K562 (cell line): ENCODE measurements around the gene BTNL8. TPM values are rescaled to one million over a fixed set of nuclear protein-coding genes. Genes with fewer than 3 reads are reported as not detected.

ENCODE experiments used
- ATAC-seq: fragments of 200-7000 bp; cut with Tn5 transposase; 3 replicates; pipeline ENCODE4 v1.9.1; 2020; ENCODE audit warnings: moderate library complexity
- BruUV-seq: library from RNA; stranded (reverse); fragments of 400-500 nt; replicated peaks from 2 replicates; lab custom pipeline; 2021; lab: Mats Ljungman, UMichigan
- CTCF ChIA-PET: fragments of 300-600 bp; formaldehyde crosslinking; extraction: SDS; loops from one replicate; lab custom pipeline; 2021; ENCODE audit warnings: low intra/inter-chr PET ratio; lab: Yijun Ruan, JAX
- POLR2A ChIA-PET: fragments of 300-600, 350-650 bp; sonication (Branson Sonifier 250); formaldehyde crosslinking; extraction: SDS; loops from one replicate; lab custom pipeline; 2021; ENCODE audit warnings: antibody characterized with exemption, inconsistent platforms; lab: Yijun Ruan, JAX
- DNase-seq, 4 experiments: peaks; one replicate each; pipeline versions ENCODE4 v3.0.0 to v3.0.0-alpha.2; 2011 to 2018; ENCODE audit warnings: low spot score in 3 of 4, mixed read lengths in 3 of 4; ENCODE audit errors: extremely low read depth in 1 of 4
- FAIRE-seq: peaks from 2 replicates; lab custom pipeline; 2011; peaks lifted over from hg19 to GRCh38; lab: Jason Lieb, UNC
- H2AFZ ChIP-seq: 2 replicates; pipeline ENCODE4 v1.6.0; 2011; ENCODE audit warnings: low read depth, low read length, control low read depth, inconsistent platforms
- H3K27ac ChIP-seq: fragments of 200-600 bp; 3 replicates; pipeline ENCODE4 v1.8.0; 2011; ENCODE audit warnings: low read depth, mild to moderate bottlenecking, control low read depth, inconsistent platforms, low read length, moderate library complexity, mixed read lengths; ENCODE audit errors: extremely low read depth
- H3K27me3 ChIP-seq, 2 experiments: fragments of 300-600 bp in 1 of 2; 2 replicates in 1 of 2; 3 replicates in 1 of 2; pipeline versions ENCODE4 v1.6.0 to v1.8.0; 2011; ENCODE audit warnings: inconsistent platforms in 2 of 2, low read length in 2 of 2, mild to moderate bottlenecking in 1 of 2, mixed read lengths in 1 of 2, moderate library complexity in 1 of 2; ENCODE audit not compliant: control insufficient read depth in 2 of 2, insufficient read depth in 2 of 2
- H3K36me3 ChIP-seq: fragments of 300-600 bp; 3 replicates; pipeline ENCODE4 v1.8.0; 2011; ENCODE audit warnings: mild to moderate bottlenecking, low read length, inconsistent platforms; ENCODE audit not compliant: control insufficient read depth, insufficient read depth
- H3K4me1 ChIP-seq, 2 experiments: fragments of 200-600 bp in 1 of 2; replicated peaks in 1 of 2; 2 replicates in 1 of 2; 3 replicates in 1 of 2; pipeline versions ENCODE4 v1.5.1 to v1.8.0; 2011; ENCODE audit warnings: inconsistent platforms in 2 of 2, low read length in 2 of 2, mild to moderate bottlenecking in 1 of 2, mixed read lengths in 1 of 2, moderate library complexity in 1 of 2; ENCODE audit not compliant: control insufficient read depth in 2 of 2, insufficient read depth in 2 of 2
- H3K4me2 ChIP-seq: 2 replicates; pipeline ENCODE4 v1.6.1; 2011; ENCODE audit warnings: low read length, control low read depth, inconsistent platforms, mixed read lengths; ENCODE audit not compliant: insufficient read depth
- H3K4me3 ChIP-seq: fragments of 200-600 bp; sonication (generic), shearing (Covaris generic); 2 replicates; pipeline ENCODE4 v1.5.1; 2016; ENCODE audit warnings: control low read depth, inconsistent platforms
- H3K79me2 ChIP-seq: fragments of 200-600 bp; 3 replicates; pipeline ENCODE4 v1.8.0; 2011; ENCODE audit warnings: low read length, inconsistent platforms; ENCODE audit not compliant: control insufficient read depth, insufficient read depth
- H3K9ac ChIP-seq, 2 experiments: 2 replicates each; pipeline versions ENCODE4 v1.6.0 to v1.6.1; 2011; ENCODE audit warnings: low read depth in 2 of 2, low read length in 2 of 2, control low read depth in 1 of 2, inconsistent platforms in 1 of 2, mild to moderate bottlenecking in 1 of 2, mixed read lengths in 1 of 2; ENCODE audit not compliant: insufficient read depth in 1 of 2
- H3K9me1 ChIP-seq: one replicate; pipeline ENCODE4 v1.6.0; 2011; ENCODE audit warnings: inconsistent platforms, mild to moderate bottlenecking, low read length, moderate library complexity; ENCODE audit not compliant: control insufficient read depth, insufficient read depth
- H3K9me3 ChIP-seq: replicated peaks from 2 replicates; pipeline ENCODE4 v1.5.1; 2011; ENCODE audit warnings: low read depth, low read length, inconsistent platforms; ENCODE audit not compliant: control insufficient read depth, insufficient read depth
- H4K20me1 ChIP-seq: replicated peaks from 2 replicates; pipeline ENCODE4 v1.6.1; 2011; ENCODE audit warnings: low read length, inconsistent platforms, mixed read lengths; ENCODE audit not compliant: control insufficient read depth, insufficient read depth
- ARID1B ChIP-seq: fragments of 450-650 bp; IDR thresholded peaks from 2 replicates; pipeline ENCODE4 v1.6.1; 2016; ENCODE audit warnings: antibody characterized with exemption, mild to moderate bottlenecking, inconsistent platforms
- CCAR2 ChIP-seq: fragments of 200-400 bp; formaldehyde crosslinking; IDR thresholded peaks from 2 replicates; pipeline ENCODE4 v1.6.1; 2017; ENCODE audit warnings: mild to moderate bottlenecking, low read depth, low read length
- FUS ChIP-seq: fragments of 200-400 bp; formaldehyde crosslinking; optimal IDR thresholded peaks from 2 replicates; pipeline ENCODE3; 2017; ENCODE audit warnings: low read depth, low read length
- GABPA ChIP-seq: fragments of 200-800 bp; sonication (Bioruptor generic); conservative IDR thresholded peaks from 2 replicates; pipeline ENCODE4 v1.6.1; 2016; ENCODE audit warnings: low read depth, missing genetic modification characterization, missing compliant biosample characterization
- IRF2 ChIP-seq: sonication (generic); formaldehyde crosslinking; IDR thresholded peaks from 2 replicates; pipeline ENCODE4 v1.8.1; 2022; ENCODE audit warnings: mild to moderate bottlenecking, missing genetic modification reagents
- KAT7 ChIP-seq: sonication (generic); formaldehyde crosslinking; IDR thresholded peaks from 2 replicates; pipeline ENCODE4 v1.8.0; 2022; ENCODE audit warnings: missing genetic modification reagents, mild to moderate bottlenecking, borderline replicate concordance
- NCOA4 ChIP-seq: fragments of 450-650 bp; IDR thresholded peaks from 2 replicates; pipeline ENCODE4 v1.6.1; 2018; ENCODE audit warnings: mild to moderate bottlenecking; ENCODE audit not compliant: partially characterized antibody
- POLR2AphosphoS2 ChIP-seq: IDR thresholded peaks from 2 replicates; pipeline ENCODE4 v1.6.1; 2012; ENCODE audit warnings: low read length, improper control_type of control experiment
- SMARCA4 ChIP-seq: fragments of 450-650 bp; IDR thresholded peaks from 2 replicates; pipeline ENCODE4 v1.6.1; 2016
- SMC3 ChIP-seq: conservative IDR thresholded peaks from 2 replicates; pipeline ENCODE4 v1.6.1; 2011; ENCODE audit warnings: low read depth, low read length, improper control_type of control experiment; ENCODE audit not compliant: insufficient read depth
- TRIM24 ChIP-seq, 2 experiments: fragments of 450-650 bp; IDR thresholded peaks; 2 replicates each; pipeline ENCODE4 v1.6.1; 2016
- ZNF561 ChIP-seq: fragments of 450-650 bp; formaldehyde crosslinking; conservative IDR thresholded peaks from 2 replicates; pipeline ENCODE4 v1.4.0; 2020; ENCODE audit warnings: mild to moderate bottlenecking, moderate library complexity
- in situ Hi-C: fragments of 300-500 bp; cut with MboI; formaldehyde crosslinking; loops from 4 replicates; pipeline ENCODE4 v1.15.0; 2018; ENCODE audit warnings: inconsistent platforms, mixed read lengths
- intact Hi-C: fragments of 100-400 bp; cut with micrococcal nuclease; formaldehyde crosslinking; loops from 2 replicates; pipeline ENCODE4 v1.14.2; 2022
- polyA plus RNA-seq, 8 experiments: library from polyadenylated mRNA; depleted of rRNA in 4 of 8; stranded (reverse) in 5 of 8; unstranded in 3 of 8; fragments of >200 nt; fragmentation: Nextera tagmentation in 2 of 8; fragmentation: Illumina TruSeq in 1 of 8; extraction: Ambion mirVana in 2 of 8; extraction: Trizol in 1 of 8; gene quantifications; 2 replicates each; pipeline versions ENCODE4 v1.2.1 to v1.2.3, GENCODE V29; 2011 to 2014; ENCODE audit warnings: inconsistent platforms in 1 of 8, missing spikeins in 1 of 8
- total RNA-seq, 7 experiments: library from RNA; depleted of rRNA in 6 of 7; stranded (reverse); fragments of >200 nt in 6 of 7; fragmentation: Illumina TruSeq in 2 of 7; extraction: Trizol in 2 of 7; gene quantifications; 2 replicates each; pipeline versions ENCODE4 v1.2.1 to v1.2.3, GENCODE V29; 2011 to 2021; ENCODE audit warnings: low replicate concordance in 1 of 7
- TF ChIP-seq, protein P1 (sequence below): fragments of 450-650 bp; formaldehyde crosslinking; IDR thresholded peaks from 2 replicates; pipeline ENCODE4 v1.4.0; 2022; ENCODE audit warnings: missing genetic modification characterization
- TF ChIP-seq, protein P2 (sequence below): fragments of 450-650 bp; IDR thresholded peaks from 2 replicates; pipeline ENCODE4 v1.7.0; 2016; ENCODE audit warnings: borderline replicate concordance
- TF ChIP-seq, protein P3 (sequence below): sonication (generic); formaldehyde crosslinking; IDR thresholded peaks from 2 replicates; pipeline ENCODE4 v1.4.0; 2020; ENCODE audit warnings: mild to moderate bottlenecking, missing genetic modification reagents

BTNL8 gene
- total and polyA plus RNA-seq, 9 of the 15 experiments (the other 6 are each of a cell fraction or from before 2014, with no cell fraction given), result 0.04 to 0.18 (median 0.07) TPM; not detected in 6

DNA sequence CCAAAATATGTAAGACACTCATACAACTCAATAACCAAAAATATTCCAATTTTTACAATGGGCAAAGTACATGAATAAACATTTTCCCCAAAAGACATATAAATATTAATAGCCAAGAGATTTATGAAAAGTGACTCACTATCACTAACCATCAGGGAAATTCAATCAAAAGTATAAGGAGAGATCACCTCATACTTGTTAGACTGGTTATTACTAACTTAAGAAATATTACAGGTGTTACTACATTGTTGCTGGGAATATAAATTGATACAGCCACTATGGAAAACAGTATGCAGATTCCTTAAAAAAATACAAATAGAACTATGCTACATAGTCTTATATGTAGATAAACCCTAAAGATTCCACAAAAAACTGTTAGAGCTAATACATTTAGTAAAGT is 21.8 kb downstream of the BTNL8 start:
- Histone ChIP-seq H3K4me3 (no peak overlapping the region), H2AFZ (no peak overlapping the region), H3K9me1 (no peaks in the 10 kb centered on the region)
- no peak for ATAC-seq
- no peak for TF ChIP-seq SMARCA4
- no peak for TF ChIP-seq FUS
- no peak for TF ChIP-seq ARID1B
- TF ChIP-seq, protein P1, sequence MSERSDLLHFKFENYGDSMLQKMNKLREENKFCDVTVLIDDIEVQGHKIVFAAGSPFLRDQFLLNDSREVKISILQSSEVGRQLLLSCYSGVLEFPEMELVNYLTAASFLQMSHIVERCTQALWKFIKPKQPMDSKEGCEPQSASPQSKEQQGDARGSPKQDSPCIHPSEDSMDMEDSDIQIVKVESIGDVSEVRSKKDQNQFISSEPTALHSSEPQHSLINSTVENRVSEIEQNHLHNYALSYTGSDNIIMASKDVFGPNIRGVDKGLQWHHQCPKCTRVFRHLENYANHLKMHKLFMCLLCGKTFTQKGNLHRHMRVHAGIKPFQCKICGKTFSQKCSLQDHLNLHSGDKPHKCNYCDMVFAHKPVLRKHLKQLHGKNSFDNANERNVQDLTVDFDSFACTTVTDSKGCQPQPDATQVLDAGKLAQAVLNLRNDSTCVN (CRISPR knock-in tag), result no peak
- no peak for TF ChIP-seq GABPA (tag)
- no peak for TF ChIP-seq IRF2 (CRISPR knock-in tag)
- TF ChIP-seq, protein P2, sequence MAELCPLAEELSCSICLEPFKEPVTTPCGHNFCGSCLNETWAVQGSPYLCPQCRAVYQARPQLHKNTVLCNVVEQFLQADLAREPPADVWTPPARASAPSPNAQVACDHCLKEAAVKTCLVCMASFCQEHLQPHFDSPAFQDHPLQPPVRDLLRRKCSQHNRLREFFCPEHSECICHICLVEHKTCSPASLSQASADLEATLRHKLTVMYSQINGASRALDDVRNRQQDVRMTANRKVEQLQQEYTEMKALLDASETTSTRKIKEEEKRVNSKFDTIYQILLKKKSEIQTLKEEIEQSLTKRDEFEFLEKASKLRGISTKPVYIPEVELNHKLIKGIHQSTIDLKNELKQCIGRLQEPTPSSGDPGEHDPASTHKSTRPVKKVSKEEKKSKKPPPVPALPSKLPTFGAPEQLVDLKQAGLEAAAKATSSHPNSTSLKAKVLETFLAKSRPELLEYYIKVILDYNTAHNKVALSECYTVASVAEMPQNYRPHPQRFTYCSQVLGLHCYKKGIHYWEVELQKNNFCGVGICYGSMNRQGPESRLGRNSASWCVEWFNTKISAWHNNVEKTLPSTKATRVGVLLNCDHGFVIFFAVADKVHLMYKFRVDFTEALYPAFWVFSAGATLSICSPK, result no peak
- no peak for TF ChIP-seq POLR2AphosphoS2
- no peak for TF ChIP-seq NCOA4
- TF ChIP-seq CCAR2, result no peak
- no peak for TF ChIP-seq SMC3
- TF ChIP-seq, protein P3, sequence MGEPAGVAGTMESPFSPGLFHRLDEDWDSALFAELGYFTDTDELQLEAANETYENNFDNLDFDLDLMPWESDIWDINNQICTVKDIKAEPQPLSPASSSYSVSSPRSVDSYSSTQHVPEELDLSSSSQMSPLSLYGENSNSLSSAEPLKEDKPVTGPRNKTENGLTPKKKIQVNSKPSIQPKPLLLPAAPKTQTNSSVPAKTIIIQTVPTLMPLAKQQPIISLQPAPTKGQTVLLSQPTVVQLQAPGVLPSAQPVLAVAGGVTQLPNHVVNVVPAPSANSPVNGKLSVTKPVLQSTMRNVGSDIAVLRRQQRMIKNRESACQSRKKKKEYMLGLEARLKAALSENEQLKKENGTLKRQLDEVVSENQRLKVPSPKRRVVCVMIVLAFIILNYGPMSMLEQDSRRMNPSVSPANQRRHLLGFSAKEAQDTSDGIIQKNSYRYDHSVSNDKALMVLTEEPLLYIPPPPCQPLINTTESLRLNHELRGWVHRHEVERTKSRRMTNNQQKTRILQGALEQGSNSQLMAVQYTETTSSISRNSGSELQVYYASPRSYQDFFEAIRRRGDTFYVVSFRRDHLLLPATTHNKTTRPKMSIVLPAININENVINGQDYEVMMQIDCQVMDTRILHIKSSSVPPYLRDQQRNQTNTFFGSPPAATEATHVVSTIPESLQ (CRISPR knock-in tag), result no peak
- no peak for TF ChIP-seq TRIM24 (IDR thresholded peaks at IDR 0.05)
- no peak for TF ChIP-seq KAT7
- TF ChIP-seq ZNF561 (CRISPR knock-in tag), result no peak
- TF ChIP-seq, all 486 proteins: peak for 0
- peaks cover 7% of the 10 kb centered on the region for H3K9me3 ChIP-seq
- no peak overlapping the region for H3K27ac ChIP-seq
- H3K27me3 ChIP-seq, result no peaks in the 10 kb centered on the region
- POLR2A ChIA-PET, result no interaction called here
- in situ Hi-C loops, result no loop called here
- H3K4me1 ChIP-seq, result no peaks in the 10 kb centered on the region; a peak in 1 of 5 replicates
- DNase-seq (no peak), FAIRE-seq (no peak)
- no peak overlapping the region for H3K9ac ChIP-seq
- intact Hi-C loops, result no loop called here
- 0 out of 3 replicates have a peak, but pooled peaks cover 2% of the 10 kb centered on the region for H3K79me2 ChIP-seq
- CTCF ChIA-PET, result no interaction called here
- no TSS peak for BruUV-seq
- H4K20me1 ChIP-seq, result no peaks in the 10 kb centered on the region
- no peaks in the 10 kb centered on the region for H3K36me3 ChIP-seq
- no peak overlapping the region for H3K4me2 ChIP-seq
